Dedifferentiated amniotic fluid mesenchymal stem cell (primary cell): ENCODE measurements around the gene SLC16A6.
"Not testable (repeated sequence)": the region's sequence is repeated elsewhere in the genome, so short reads cannot be mapped to it uniquely, and the experiment has no call there.

Experiments
- DNase-seq: peaks from one replicate; pipeline ENCODE4 v3.0.0-alpha.2; 2016; ENCODE audit errors: extremely low spot score

The SLC16A6 gene

DNA sequence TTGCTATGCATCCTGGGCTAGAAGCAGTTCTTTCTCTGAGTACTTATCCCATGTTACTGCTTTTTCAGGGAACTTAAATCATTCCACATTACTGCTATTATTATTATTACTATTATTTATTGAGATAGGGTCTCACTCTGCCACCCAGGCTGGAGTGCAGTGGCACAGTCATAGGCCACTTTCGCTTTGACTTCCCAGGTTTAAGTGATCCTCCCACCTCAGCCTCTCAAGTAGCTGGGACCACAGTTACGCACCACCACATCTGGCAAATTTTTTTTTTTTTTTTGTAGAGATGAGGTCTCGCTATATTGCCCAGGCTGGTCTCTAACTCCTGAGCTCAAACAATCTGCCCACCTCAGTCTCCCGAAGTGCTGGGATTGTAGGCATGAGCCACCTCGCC lies 71.5 kb downstream of the SLC16A6 start:
- DNase-seq: not testable (repeated sequence)
